D721Med (cell line): Measurements from ENCODE around the gene C5orf63.

ENCODE experiments used
- DNase-seq: peaks from one replicate; pipeline ENCODE4 v3.0.0; 2011; ENCODE audit warnings: low spot score; ENCODE audit not compliant: insufficient read length
- FAIRE-seq: peaks from 2 replicates; lab custom pipeline; 2011; peaks lifted over from hg19 to GRCh38; lab: Jason Lieb, UNC
- CTCF ChIP-seq: IDR thresholded peaks from 2 replicates; pipeline ENCODE4 v1.5.1; 2012; ENCODE audit warnings: mild to moderate bottlenecking, control low read depth; ENCODE audit not compliant: insufficient read depth; ENCODE audit errors: missing control alignments

C5orf63 gene

GRCh38 chr5:127097278-127097677 lies 24.0 kb upstream of the C5orf63 start:
- TF ChIP-seq CTCF = no peak
- DNase-seq (no peak), FAIRE-seq (no peak)

GRCh38 chr5:127096328-127096993 lies 23.2 kb upstream of the C5orf63 start:
- FAIRE-seq (no peak), DNase-seq (no peak)
- no peak for TF ChIP-seq CTCF

GRCh38 chr5:127094161-127094814 lies 21.0 kb upstream of the C5orf63 start:
- DNase-seq (no peak), FAIRE-seq (no peak)
- TF ChIP-seq CTCF = no peak

GRCh38 chr5:127092690-127093089 lies 19.4 kb upstream of the C5orf63 start:
- FAIRE-seq (no peak), DNase-seq (no peak)
- no peak for TF ChIP-seq CTCF

GRCh38 chr5:127089191-127089590 lies 15.9 kb upstream of the C5orf63 start:
- TF ChIP-seq CTCF = no peak
- no peak for DNase-seq
- FAIRE-seq = no peak

- no peak for DNase-seq
- no peak for TF ChIP-seq CTCF
- no peak for FAIRE-seq
Measured at GRCh38 chr5:127088251-127088650, 14.9 kb upstream of the C5orf63 start.

GRCh38 chr5:127086589-127086988 lies 13.3 kb upstream of the C5orf63 start:
- DNase-seq (no peak), FAIRE-seq (no peak)
- no peak for TF ChIP-seq CTCF
